GM19099 (cell line): ENCODE data around the gene ALDH16A1.

ENCODE experiments used
- POLR2A ChIP-seq: IDR thresholded peaks from 3 replicates; pipeline ENCODE4 v1.6.1; 2011; ENCODE audit warnings: low read depth; ENCODE audit not compliant: insufficient read length; ENCODE audit errors: extremely low read depth

The ALDH16A1 gene

DNA sequence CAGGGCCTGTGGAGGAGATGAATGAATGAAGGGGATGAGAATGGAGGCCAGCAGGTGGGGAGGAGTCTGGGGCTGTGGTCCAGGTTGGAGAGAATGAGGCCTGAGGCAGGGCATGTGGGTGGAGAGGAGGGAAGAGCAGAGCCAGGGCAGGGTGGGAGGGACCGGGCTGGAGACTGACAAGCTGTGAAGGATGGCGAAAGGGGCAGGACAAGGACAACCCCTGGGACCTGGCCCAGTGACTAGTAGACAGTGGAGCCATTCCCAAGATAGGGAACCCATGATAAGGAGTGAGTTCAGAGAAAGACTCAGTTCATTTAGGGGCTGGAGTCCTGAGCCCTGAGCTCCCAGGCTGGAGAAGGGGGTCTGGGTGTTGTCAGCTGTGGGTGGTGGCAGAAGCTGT, 32.8 kb upstream of the ALDH16A1 start:
- TF ChIP-seq POLR2A: no peak

DNA sequence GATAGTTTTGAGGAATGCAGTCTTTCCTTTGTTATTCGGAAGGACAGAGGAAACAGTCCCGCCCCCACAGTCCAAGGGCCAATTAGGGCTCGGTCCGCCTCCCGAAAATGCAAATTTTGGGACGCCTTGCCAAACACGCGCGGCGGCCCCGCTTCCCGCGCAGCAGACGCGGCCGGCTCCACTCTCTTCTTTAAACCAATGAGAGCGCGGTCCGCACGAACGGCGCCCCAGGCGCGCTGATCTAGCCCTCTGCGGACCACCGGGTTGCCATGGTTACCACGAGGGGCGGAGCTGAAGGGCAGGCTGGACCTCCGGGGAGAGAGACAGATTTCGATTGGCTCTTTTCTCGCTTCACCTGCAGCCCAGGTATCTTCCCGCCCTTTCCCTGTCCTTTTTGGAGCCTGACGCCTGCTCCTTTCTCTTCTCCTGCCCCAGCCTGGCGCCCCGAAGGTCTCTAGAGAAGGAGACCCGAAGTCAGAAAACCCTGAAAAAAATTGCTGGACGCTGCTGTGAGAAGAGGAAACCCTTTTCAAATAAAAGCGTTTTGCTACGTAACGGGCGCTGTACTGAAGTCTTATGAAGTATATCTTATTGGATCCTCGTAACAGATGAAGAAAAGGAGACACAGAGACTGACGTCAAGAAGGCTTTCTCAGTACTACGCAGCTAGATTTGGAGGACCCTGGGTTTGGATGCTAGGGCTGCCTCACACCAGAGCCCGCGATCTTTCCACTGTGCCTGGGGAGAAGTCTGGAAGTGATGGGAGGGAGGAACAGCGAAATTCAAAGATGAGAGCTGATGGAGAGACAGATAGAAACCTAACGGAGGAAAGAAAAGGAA, 31.8 kb upstream of the ALDH16A1 start:
- no peak for TF ChIP-seq POLR2A

DNA sequence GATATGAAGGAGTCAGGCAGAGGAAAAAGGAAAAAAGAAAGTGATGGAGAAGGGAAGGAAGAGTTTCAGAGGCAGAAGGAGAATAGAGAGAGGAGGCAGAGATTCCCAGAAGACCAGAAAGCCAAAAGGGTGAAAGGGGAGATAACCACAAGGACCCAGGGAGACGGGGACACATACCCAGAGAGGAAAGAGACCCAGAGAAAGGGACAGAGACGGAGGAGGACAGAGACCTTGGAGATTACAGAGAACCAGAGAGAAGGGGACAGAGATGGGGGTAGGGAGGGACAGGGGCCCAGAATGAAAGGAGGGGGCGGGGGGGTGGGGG, 31.2 kb upstream of the ALDH16A1 start:
- no peak for TF ChIP-seq POLR2A

DNA sequence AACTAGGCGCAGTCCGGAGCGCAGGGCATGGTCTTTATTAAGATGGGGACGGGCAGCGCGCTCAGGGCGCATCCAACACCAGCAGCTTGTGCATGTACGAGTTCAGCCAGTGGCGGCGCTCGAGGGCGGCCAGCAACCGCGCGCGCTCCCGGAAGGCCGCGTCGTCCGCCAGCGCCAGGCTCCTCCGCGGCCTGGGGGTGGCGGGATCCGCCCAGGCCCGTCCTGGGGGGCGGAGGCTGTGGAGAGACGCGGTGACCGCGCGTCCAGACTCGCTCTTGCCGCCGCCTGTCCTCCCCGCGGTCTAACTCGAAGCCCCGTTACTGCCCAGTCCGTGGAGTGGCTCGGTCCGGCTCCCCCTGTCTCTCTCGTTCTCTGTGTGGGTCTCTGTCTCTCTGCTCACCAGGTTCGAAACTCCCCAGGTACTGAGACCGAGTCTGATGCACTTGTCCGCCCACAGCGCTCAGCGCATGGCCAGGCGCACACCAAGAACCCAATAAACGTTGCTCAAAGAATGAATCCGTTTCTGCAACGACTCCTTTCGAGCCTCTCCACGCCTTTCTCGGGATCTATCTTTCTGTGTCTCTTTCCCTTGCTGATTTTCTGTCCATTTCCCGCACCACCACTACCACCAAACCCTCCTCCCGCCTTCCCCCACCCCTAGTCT, 30.5 kb upstream of the ALDH16A1 start:
- TF ChIP-seq POLR2A: no peak

DNA sequence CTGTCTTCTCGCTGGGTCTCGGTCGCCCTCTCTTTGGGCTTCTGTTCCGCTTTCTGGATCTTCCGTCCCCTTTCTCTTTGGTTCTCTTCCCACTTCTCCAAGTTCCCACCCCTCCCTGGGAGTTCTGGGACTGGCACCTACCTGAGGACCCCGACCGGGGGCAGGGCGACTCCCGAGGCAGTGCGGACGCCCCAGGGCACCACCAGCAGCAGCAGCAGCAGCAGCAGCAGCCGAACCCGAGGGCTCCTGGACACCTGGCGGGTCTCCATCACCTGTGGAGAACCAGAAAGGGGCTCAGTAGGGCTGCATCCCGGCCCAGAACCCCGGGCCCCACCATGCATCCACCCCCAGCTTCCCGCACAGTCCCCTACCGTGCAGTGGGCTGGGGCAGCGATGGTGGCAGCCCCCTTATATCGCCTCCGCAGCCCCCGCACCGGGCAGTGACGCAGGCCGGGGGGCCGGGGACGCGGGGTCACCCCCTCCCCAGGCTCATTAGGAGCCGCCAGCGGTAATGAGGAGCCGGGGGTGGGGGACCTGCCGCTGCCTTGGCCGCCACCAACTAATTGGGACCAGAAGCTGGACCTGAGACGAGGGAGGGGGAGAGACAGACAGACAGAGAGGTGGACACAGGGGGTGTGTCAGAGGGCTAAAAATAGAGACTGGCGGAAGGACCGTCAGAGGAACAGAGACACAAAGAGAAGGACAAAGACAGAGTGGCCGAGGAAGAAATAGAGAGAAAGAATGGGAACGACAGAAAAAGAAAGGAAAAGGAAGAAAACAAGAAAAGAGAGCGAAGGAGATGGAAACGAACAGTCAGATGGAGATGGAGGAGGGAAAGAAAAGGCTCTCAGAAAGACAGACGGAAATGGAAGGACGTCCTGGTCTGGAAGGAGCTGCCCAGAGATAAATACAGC, 29.7 kb upstream of the ALDH16A1 start, which contains the start of gene PTH2:
Gene PTH2 (minus strand): TSS at position 371 of the 914 bp plus-strand sequence. CDS start 102 bp downstream, at position 269.
- no peak for TF ChIP-seq POLR2A

DNA sequence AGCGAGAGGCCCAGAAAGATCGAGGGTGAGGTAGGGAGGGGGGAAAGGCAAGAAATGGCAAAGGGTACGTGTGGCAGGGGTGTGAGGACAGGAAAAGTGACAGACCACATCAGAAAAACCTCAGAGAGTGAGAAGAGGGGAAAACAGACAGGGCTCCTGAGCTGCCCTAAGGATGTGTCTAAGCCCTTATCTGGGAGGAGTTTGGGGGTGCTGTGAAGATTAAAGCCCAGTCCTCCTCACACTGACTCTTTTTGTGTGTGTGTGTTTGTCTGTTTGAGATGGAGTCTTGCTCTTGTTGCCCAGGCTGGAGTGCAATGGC, 29.1 kb upstream of the ALDH16A1 start:
- TF ChIP-seq POLR2A: no peak

DNA sequence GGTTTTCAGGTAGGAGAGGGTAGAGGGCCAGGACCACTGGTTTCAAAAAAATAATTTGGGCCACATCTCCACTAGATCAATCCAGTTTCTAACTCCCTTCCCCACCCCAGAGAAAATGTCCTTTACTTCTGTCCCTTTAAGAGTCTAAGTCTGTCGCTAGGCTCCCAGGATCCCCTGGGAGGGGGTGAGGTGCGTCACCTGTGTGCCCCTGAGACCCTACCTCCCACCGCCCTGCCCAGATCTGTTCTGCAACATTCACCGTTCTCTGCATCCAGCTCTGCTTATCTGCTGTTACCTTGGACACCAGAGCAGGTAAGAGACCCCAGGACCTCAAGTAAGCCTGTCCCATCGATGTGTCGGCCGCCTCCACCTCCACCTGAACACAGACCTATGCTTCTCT, 27.8 kb upstream of the ALDH16A1 start, which contains the start of gene GFY:
Gene GFY (plus strand): TSS at position 211 of the 400 bp plus-strand sequence. CDS start 1,043 bp downstream, outside the sequence.
- TF ChIP-seq POLR2A: no peak

DNA sequence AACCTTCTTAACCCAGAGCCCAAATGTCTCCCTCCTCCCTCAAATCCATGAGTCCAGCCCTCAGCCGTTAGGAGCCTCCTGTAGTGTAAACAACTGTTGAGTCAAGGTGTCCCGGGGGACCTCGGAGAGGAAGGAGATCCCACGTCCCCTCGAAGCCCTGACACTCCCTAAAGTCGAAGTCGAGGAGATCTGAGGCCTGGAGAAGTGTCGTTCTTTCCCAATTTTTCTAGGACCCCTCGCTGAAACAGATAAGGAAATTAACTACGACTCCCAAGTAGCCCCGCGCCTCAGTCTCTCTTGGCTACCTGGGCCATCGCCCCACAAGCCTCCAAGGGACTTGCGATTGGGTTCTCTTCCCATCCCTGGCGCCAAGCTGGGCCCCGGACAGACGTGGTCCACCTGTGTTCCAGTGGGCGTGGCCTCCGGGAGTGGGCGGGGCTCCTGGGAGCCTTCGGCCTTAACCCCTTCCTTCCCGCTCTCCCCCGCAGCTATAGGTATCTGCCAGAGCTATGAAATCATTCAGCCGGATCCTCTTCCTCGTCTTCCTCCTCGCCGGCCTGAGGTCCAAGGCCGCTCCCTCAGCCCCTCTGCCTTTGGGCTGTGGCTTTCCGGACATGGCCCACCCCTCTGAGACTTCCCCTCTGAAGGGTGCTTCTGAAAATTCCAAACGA, 27.0 kb upstream of the ALDH16A1 start:
- no peak for TF ChIP-seq POLR2A

DNA sequence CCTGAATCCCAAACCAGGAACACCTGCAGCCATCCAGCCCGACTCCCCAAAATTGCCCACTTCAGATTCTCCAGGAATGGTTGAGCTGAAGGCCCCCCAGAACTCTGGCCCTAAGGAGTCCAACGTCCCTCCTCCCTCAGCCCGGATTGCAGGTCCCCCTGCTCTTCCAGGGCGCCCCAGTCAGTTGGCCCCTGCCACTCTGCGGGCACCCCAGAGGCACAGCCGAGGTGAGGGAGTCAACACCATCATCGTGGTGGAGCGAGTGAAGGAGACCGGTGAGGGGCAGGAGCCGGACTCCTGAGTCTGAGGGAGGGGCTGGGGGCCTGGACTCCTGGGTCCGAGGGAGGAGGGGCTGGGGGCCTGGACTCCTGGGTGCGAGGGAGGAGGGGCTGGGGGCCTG, 25.7 kb upstream of the ALDH16A1 start:
- no peak for TF ChIP-seq POLR2A

DNA sequence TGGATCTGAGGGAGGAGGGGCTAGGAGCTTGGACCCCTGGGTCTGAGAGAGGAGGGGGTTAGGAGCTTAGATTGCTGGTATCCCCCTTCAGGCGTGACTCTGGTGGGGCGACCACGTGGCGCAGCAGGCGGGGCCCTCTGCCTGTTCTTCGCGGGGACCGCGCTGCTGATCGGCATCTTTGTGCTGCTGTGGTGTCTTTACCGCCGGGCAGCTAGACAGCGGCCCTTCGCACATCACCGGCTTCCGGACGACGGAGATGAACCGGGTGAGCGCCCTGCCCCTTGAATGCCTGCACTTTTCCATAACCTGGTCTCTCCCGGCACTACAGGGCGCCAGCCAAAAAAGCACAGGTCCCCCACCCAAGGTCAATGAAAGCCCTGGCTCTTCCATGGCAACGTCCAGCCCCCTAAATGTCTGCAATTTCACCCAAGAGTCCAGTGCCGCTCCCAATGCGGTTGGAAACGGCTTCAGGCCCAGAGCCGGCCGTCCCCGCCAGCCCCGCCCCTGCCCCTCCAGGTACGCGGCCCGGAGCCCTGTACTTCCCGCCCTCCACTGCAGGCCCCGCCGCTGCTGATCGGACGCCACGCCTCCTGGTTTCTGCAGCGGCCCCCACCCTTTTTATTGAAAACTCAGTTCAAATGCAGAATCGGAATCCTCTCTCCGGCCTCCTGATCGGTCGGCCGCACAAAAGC, 25.0 kb upstream of the ALDH16A1 start:
- TF ChIP-seq POLR2A: no peak

DNA sequence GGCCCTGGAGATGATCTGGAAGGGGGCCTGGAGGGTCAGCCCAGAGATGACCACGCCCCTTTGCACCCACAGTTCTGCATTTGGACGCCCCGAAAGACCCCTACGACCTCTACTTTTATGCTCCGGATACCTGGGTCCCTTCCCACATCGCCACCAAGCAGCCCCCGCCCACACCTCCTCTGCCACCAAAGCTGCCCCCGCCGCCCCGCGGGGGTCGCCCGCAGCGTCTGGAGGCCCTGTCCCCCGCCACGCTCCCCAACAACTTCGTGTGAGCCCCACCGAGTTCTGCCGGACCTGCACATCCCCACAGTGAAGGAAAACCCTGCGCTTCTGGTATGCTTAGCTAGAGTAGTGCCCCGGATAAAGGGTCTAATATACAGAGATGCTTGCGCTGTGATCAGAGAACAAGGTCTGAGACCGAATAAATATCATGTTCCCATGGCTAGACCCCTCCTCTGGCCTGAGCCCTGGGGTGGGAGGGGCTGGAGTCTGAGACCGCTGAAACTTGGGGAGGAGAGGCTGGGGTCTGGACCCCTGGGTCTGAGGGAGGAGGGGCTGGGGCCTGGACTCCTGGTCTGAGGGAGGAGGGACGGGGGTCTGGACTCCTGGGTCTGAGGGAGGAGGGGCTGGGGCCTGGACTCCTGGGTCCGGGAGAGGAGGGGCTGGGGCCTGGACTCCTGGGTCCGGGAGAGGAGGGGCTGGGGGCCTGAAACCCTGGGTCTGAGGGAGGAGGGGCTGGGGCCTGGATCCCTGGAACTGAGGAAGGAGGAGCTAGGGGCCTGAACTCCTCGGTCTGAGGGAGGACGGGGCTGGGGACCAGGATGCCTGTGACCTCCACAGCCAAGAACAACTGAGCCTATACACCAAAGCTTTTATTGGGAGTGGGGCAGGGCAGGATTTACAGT, 24.2 kb upstream of the ALDH16A1 start:
- no peak for TF ChIP-seq POLR2A

DNA sequence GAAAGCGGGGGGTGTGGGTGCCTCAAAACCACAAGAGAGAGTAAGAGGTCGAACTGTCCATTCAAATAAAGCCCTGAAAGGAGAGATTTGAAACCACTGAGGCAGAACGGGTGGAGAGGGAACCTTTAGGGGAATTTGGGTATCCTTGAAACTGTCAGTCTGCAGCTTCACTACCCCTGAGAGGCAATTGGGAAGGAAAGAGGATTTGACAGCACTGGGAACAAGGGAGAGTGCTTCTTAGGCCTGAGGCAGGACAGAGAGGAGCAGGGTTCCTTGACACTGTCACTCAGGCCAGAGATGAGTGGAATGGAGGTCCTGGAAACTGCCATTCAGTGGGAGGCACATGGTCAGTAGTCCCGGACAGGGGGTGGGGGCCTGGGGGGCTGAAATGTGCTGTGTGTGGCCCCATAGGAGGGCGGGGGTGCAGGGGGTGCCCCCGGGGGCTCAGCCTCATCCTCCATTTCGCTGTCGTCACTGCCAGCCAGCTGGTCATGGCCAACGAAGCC, 22.8 kb upstream of the ALDH16A1 start:
- no peak for TF ChIP-seq POLR2A
